Measurements from ENCODE around the gene PTPRCAP.

Gene PTPRCAP

GRCh38 chr11:67400251-67400941 lies 37.1 kb downstream of the PTPRCAP start:
- no peaks in the 10 kb centered on the region for H3K27me3 Mint-ChIP-seq
- ATAC-seq (replicated peaks) (no peak), DNase-seq (no peak)
- H3K9me3 Mint-ChIP-seq = no peaks in the 10 kb centered on the region
- peaks cover 29 to 65% of the 10 kb centered on the region in 2 donors for H3K4me1 Mint-ChIP-seq
- peak overlapping the region; percentile 86 to 98 for H3K4me3 Mint-ChIP-seq
- peaks cover 33 to 38% of the 10 kb centered on the region in 2 donors for H3K36me3 Mint-ChIP-seq
- H3K27ac Mint-ChIP-seq = peak overlapping the region; percentile 88

GRCh38 chr11:67398661-67399563 lies 38.6 kb downstream of the PTPRCAP start:
- H3K27me3 Mint-ChIP-seq = no peaks in the 10 kb centered on the region
- peak overlapping the region; percentile 17 to 33 for H3K4me3 Mint-ChIP-seq

GRCh38 chr11:67397986-67398660 lies 39.4 kb downstream of the PTPRCAP start:
- no peak for ATAC-seq (replicated peaks)

More at GRCh38 chr11:67398661-67399563, 38.6 kb downstream of the PTPRCAP start:
- Mint-ChIP-seq H3K4me1 (peaks cover 22 to 51% of the 10 kb centered on the region in 2 donors), H3K36me3 (peaks cover 31 to 32% of the 10 kb centered on the region in 2 donors), H3K9me3 (no peaks in the 10 kb centered on the region), H3K27ac (peak overlapping the region; percentile 47)
- DNase-seq (no peak), ATAC-seq (replicated peaks) (no peak)

GRCh38 chr11:67397536-67397935 lies 39.9 kb downstream of the PTPRCAP start:
- H3K9me3 Mint-ChIP-seq = no peaks in the 10 kb centered on the region
- H3K27me3 Mint-ChIP-seq = no peaks in the 10 kb centered on the region
- no peak for DNase-seq
- ATAC-seq (replicated peaks) = no peak
- H3K4me3 Mint-ChIP-seq = no peak overlapping the region
- H3K36me3 Mint-ChIP-seq = peaks cover 34 to 35% of the 10 kb centered on the region in 2 donors
- H3K4me1 Mint-ChIP-seq = peaks cover 28 to 53% of the 10 kb centered on the region in 2 donors
- H3K27ac Mint-ChIP-seq = peak overlapping the region; percentile 72

More at GRCh38 chr11:67397986-67398660, 39.4 kb downstream of the PTPRCAP start:
- H3K27me3 Mint-ChIP-seq = no peaks in the 10 kb centered on the region
- no peak overlapping the region for H3K4me3 Mint-ChIP-seq
- peak overlapping the region; percentile 72 for H3K27ac Mint-ChIP-seq
- no peaks in the 10 kb centered on the region for H3K9me3 Mint-ChIP-seq
- peaks cover 25 to 51% of the 10 kb centered on the region in 2 donors for H3K4me1 Mint-ChIP-seq
- H3K36me3 Mint-ChIP-seq = peaks cover 32 to 35% of the 10 kb centered on the region in 2 donors
- no peak for DNase-seq

- H3K4me3 Mint-ChIP-seq = no peak overlapping the region
- peaks cover 31 to 57% of the 10 kb centered on the region in 2 donors for H3K4me1 Mint-ChIP-seq
- H3K36me3 Mint-ChIP-seq = peaks cover 34 to 35% of the 10 kb centered on the region in 2 donors
- ATAC-seq (replicated peaks) (no peak), DNase-seq (no peak)
- no peaks in the 10 kb centered on the region for H3K9me3 Mint-ChIP-seq
- H3K27me3 Mint-ChIP-seq = no peaks in the 10 kb centered on the region
- peak overlapping the region; percentile 84 for H3K27ac Mint-ChIP-seq
Measured at GRCh38 chr11:67396587-67397389, 40.7 kb downstream of the PTPRCAP start.

- H3K27me3 Mint-ChIP-seq = no peaks in the 10 kb centered on the region
- H3K9me3 Mint-ChIP-seq = no peaks in the 10 kb centered on the region
- no peak overlapping the region for H3K27ac Mint-ChIP-seq
- peaks cover 32 to 62% of the 10 kb centered on the region in 2 donors for H3K4me1 Mint-ChIP-seq
- no peak overlapping the region for H3K4me3 Mint-ChIP-seq
- ATAC-seq (replicated peaks) (no peak), DNase-seq (no peak)
- peaks cover 34 to 35% of the 10 kb centered on the region in 2 donors for H3K36me3 Mint-ChIP-seq
Measured at GRCh38 chr11:67396259-67396581, 41.3 kb downstream of the PTPRCAP start.

- Mint-ChIP-seq H3K27me3 (no peaks in the 10 kb centered on the region), H3K9me3 (no peaks in the 10 kb centered on the region), H3K4me3 (no peak overlapping the region), H3K4me1 (peaks cover 34 to 64% of the 10 kb centered on the region in 2 donors), H3K36me3 (peaks cover 33 to 34% of the 10 kb centered on the region in 2 donors), H3K27ac (peak overlapping the region; percentile 79)
- ATAC-seq (replicated peaks) = no peak
- no peak for DNase-seq
Measured at GRCh38 chr11:67395555-67396258, 41.8 kb downstream of the PTPRCAP start.

GRCh38 chr11:67393990-67394389 lies 43.5 kb downstream of the PTPRCAP start:
- peaks cover 37 to 68% of the 10 kb centered on the region in 2 donors for H3K4me1 Mint-ChIP-seq
- no peaks in the 10 kb centered on the region for H3K27me3 Mint-ChIP-seq
- H3K27ac Mint-ChIP-seq = no peak overlapping the region
- H3K4me3 Mint-ChIP-seq = peak overlapping the region; percentile 18 to 32
- DNase-seq = no peak
- no peaks in the 10 kb centered on the region for H3K9me3 Mint-ChIP-seq
- no peak for ATAC-seq (replicated peaks)
- peaks cover 25 to 26% of the 10 kb centered on the region in 2 donors for H3K36me3 Mint-ChIP-seq

- Mint-ChIP-seq H3K27me3 (no peaks in the 10 kb centered on the region), H3K27ac (no peak overlapping the region), H3K9me3 (no peaks in the 10 kb centered on the region), H3K4me3 (peak overlapping the region; percentile 18 to 32), H3K4me1 (peaks cover 40 to 67% of the 10 kb centered on the region in 2 donors), H3K36me3 (peaks cover 25% of the 10 kb centered on the region in 2 donors)
- ATAC-seq (replicated peaks) (no peak), DNase-seq (no peak)
Measured at GRCh38 chr11:67393437-67393836, 44.0 kb downstream of the PTPRCAP start.

- Mint-ChIP-seq H3K36me3 (peaks cover 15 to 19% of the 10 kb centered on the region in 2 donors), H3K27ac (peak overlapping the region; percentile 92), H3K4me3 (peak overlapping the region; percentile 94 to 96), H3K27me3 (no peaks in the 10 kb centered on the region), H3K4me1 (peaks cover 34 to 60% of the 10 kb centered on the region in 2 donors), H3K9me3 (no peaks in the 10 kb centered on the region)
- ATAC-seq (replicated peaks) (peak; percentile 6 to 9), DNase-seq (no peak)
Measured at GRCh38 chr11:67392183-67392715, 45.2 kb downstream of the PTPRCAP start.

- Mint-ChIP-seq H3K36me3 (peaks cover 11 to 13% of the 10 kb centered on the region in 2 donors), H3K27ac (peak within 1 kb of the TSS; percentile 92)
Measured at GRCh38 chr11:67391304-67392182, 45.9 kb downstream of the PTPRCAP start, which contains the start of gene RAD9A. Gene RAD9A (plus strand): TSS chr11:67391986. CDS start chr11:67392045, 59 bp downstream.

GRCh38 chr11:67390947-67391303 lies 46.6 kb downstream of the PTPRCAP start:
- Mint-ChIP-seq H3K27me3 (no peaks in the 10 kb centered on the region), H3K4me1 (peaks cover 28 to 53% of the 10 kb centered on the region in 2 donors), H3K9me3 (no peaks in the 10 kb centered on the region), H3K36me3 (peaks cover 8 to 11% of the 10 kb centered on the region in 2 donors), H3K27ac (peak overlapping the region; percentile 92), H3K4me3 (peak overlapping the region; percentile 94 to 96)
- DNase-seq = no peak
- ATAC-seq (replicated peaks) = no peak

More at GRCh38 chr11:67391304-67392182, 45.9 kb downstream of the PTPRCAP start, which contains the start of gene RAD9A:
- peaks cover 31 to 59% of the 10 kb centered on the region in 2 donors for H3K4me1 Mint-ChIP-seq
- ATAC-seq (replicated peaks) (peak; percentile 73 to 82), DNase-seq (peak; percentile 89)
- H3K9me3 Mint-ChIP-seq = no peaks in the 10 kb centered on the region
- H3K4me3 Mint-ChIP-seq = peak within 1 kb of the TSS; percentile 94 to 96
- H3K27me3 Mint-ChIP-seq = no peaks in the 10 kb centered on the region

Data from stimulated activated naive B cell treated with anti-CD40 and anti-IgM and Interleukin-4, amounts not matched to agents 10 μg/mL and 1 μg/mL and 100 μg/mL, for 72 hours (primary cell).